ENCODE measurements around the gene UBE2S. TPM values are rescaled to one million over a fixed set of nuclear protein-coding genes. Genes with fewer than 3 reads are reported as not detected.

UBE2S gene
- total RNA-seq, 1 experiment from 2014 or later: 324 TPM

- no peak for DNase-seq (ENCODE audit: low spot score)
Observed at GRCh38 chr19:55362990-55363716, 44.4 kb downstream of the UBE2S start, which contains the start of gene GARIN5B. GARIN5B (minus strand) TSS chr19:55363260; CDS start chr19:55363066, 194 bp downstream.

GRCh38 chr19:55362174-55362989, 45.2 kb downstream of the UBE2S start:
- no peak for DNase-seq (ENCODE audit: low spot score)

DNA sequence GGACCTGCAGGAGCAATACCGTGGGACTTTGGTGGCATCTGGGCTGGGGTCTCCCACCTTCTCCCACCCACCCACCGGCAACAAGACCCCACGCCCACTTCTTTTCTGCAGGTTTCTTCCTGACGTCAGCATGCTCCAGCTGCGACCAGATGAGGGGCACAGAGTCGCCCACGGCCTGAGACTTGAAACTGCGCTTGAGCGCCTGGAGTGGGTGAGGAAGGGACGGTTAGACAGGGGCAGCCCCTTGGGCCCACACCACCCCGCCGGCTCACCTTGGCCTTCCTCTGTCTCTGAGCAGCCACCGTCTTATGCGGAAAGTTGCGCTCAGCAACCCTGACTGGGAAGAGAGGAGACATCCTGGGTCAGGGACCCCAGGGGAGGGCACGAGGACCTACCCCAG, 46.7 kb downstream of the UBE2S start:
- no peak for DNase-seq (ENCODE audit: low spot score)

DNA sequence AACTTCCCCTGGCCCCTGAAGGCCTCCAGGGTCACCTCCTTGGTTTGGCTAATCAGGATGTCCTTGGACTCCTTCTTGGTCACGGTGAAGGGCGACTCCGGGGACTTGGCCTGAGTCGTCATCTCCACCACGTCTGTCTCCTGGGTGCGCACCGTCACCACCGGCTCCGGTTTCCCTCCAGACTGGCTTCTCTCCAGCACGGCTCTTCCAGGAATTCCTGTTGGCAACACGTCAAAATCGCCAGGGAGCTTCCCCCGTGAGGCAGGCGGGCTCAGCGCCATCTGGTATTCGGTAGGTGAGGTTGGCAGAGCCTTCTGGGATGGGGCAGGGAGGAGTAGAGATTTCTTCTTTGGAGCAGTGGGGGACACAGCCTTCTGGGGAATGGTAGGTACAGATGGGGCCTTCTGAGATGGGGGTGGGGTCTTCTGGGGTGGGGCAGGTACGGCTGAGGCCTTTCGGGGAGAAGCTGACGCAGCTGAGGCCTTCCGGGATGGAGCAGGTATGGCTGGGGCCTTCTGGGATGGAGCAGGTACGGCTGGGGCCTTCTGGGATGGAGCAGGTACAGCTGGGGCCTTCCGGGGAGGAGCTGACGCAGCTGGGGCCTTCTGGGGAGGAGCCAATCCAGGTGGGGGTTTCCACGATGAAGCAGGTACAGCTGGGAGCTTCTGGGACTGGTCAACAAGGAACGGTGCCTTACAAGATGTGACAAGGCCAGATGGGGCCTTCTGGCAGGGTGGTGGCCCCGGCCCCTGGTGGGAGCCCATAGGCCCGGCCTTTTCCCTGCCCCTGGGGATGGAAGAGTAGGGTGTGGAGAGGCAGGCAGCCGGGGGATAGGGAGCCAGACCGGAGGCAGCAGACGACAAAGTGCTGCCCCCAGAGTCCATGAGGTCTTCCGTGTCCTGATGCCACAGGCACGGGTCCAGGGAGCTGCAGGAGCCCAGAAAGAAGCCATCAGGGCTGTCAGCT, 48.4 kb downstream of the UBE2S start:
- peak; percentile 66 for DNase-seq (ENCODE audit: low spot score)

DNA sequence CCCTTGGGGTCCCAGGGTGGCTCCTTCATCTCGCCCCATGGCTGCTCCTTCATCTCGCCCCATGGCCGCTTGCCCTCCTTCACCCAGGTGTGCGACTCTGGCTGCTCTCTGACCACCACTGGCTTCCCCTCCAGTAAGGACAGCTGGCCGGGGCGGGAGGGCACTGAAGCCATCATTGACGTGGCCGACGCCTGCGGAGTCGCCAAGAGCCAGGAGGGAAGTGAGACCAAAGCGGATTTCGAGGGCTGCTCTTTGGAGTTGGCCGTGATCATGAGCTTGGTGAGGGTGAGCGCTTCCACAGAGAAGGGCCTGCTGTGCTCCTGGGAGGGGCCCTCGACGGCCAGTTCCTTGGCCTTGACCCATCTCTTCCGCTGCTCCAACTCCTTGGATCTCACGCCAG, 49.1 kb downstream of the UBE2S start:
- no peak for DNase-seq (ENCODE audit: low spot score)

DNA sequence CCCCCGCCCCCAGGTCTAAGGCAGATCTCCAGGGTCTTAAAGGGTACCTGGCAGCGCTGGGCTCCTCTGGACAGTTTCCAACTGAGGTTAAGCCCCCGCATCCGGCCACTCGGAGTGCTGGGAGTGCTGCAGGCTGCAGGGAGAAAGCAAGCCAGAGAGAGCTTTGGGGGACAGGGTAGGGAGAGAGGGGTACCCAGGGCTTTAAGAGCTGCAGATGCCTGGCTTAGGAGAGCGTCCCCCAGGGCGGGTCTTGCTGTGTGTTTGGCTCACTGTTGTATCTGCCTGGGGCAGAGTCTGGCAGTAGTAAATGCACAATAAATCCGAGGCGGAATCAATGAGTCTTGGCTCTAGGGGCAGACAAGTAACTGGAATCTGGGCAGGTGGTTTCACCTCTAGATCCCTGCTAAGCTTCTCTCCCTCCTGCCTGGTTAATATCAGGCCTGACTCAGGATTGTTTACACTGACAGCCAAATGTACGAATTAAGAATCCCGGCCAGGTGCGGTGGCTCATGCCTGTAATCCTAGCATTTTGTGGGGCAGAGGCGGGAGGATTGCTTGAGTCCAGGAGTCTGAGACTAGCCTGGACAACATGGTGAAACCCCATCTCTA, 52.3 kb downstream of the UBE2S start:
- DNase-seq (ENCODE audit: low spot score): no peak

DNA sequence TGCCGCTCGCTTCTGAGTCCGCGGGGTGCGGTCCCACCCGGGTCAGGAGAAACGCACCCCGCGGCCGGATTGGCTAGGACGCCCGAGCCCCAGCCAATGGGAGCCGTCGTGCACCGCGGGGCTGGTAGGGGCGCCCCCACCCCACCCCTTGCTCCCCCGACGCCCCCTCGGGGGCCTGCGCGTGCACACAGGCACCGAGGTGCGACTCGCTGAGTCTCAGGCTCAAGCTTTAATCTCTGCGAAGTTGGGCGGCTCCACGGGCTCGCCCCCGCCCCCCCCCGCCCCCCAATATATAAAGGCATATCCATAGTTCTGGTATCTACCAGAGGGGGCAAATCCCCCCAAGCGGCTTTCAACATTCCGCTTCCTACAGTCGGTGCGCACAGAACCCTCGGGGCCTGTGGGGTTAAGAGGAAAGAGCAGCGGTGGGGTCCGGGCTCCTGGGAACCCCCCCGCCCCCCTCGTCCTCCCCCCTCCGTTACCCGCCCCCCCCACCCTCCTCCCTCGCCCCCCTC, 52.8 kb downstream of the UBE2S start, which contains the start of gene COX6B2:
Gene COX6B2 (minus strand): TSS at position 22 of the 515 bp plus-strand sequence. CDS start 198 bp downstream, outside the sequence.
- DNase-seq (ENCODE audit: low spot score): no peak

- DNase-seq (ENCODE audit: low spot score): no peak
Observed at GRCh38 chr19:55353803-55354697, 53.5 kb downstream of the UBE2S start.

DNA sequence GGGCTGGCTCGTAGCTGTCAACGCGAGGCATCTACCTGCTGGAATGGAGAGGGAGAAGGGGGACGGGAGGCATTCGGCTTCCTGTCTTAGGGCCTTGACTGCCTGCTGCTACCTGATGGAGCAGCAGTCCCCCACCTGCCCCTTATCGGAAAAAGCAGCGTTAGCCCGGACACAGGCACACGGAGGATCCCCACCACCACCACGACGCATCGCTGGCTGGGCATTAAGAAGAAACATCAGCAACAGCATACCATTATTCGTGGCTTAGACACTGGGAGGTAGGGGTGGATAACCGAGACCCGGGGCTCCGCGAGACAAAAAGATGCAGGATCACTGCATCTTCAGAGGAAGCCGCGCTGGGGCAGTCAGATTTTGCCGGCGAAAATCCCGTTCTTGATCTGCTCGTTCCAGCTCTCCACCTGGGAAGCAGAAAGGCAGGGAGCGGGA, 54.2 kb downstream of the UBE2S start:
- DNase-seq (ENCODE audit: low spot score): no peak

DNA sequence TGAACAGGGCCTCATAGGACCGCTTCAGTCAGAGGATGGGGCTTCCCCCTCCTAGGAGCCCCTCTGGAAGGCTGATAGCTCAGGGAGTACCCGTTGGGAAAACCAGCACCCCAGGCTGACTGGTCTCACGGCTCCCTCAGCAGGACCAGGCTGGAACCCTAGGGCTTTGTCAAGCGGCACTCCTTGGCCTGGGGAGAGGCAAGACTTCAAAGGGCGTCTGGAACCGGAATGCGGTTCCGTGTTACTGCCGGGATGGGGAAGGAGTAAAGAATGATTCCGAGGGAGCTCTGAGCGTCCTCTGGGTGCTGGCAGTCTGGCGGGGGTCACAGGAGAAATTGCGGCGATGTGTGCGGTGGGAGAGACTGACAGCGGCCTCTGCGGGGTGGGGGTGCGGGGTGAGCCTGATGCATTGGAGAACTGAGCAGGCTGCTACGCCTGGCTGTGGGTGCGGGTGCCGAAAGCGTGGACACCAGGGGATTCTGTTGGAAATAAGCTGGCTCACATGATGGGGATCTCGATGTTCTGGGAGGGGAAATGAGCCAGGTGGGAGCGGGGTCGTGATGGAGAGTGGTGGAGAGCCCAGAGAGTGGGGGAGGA, 54.9 kb downstream of the UBE2S start:
- no peak for DNase-seq (ENCODE audit: low spot score)

- no peak for DNase-seq (ENCODE audit: low spot score)
Observed at GRCh38 chr19:55352040-55352439, 55.5 kb downstream of the UBE2S start.

- DNase-seq (ENCODE audit: low spot score): no peak
Observed at GRCh38 chr19:55350620-55351315, 56.8 kb downstream of the UBE2S start.

Other genes starting within 250 kb of the UBE2S start
- 7.0 and 10.1 TPM in 2 replicates for gene DNAAF3, start 241.2 kb downstream of the UBE2S start, total RNA-seq (2014; rRNA removed; shearing (Covaris generic))
- 0.62 TPM in 1 of 2 replicates, not detected in the other for gene SYT5, start 227.5 kb downstream of the UBE2S start, total RNA-seq (2014; rRNA removed; shearing (Covaris generic))
- gene PTPRH, start 198.3 kb downstream of the UBE2S start, total RNA-seq (2014; rRNA removed; shearing (Covaris generic)): 3.8 and 5.5 TPM in 2 replicates
- gene TMEM86B, start 179.0 kb downstream of the UBE2S start, total RNA-seq (2014; rRNA removed; shearing (Covaris generic)): 0.81 TPM in 1 of 2 replicates, not detected in the other
- 29.7 and 31.8 TPM in 2 replicates for gene PPP6R1, start 148.8 kb downstream of the UBE2S start, total RNA-seq (2014; rRNA removed; shearing (Covaris generic))
- gene HSPBP1, start 127.7 kb downstream of the UBE2S start, total RNA-seq (2014; rRNA removed; shearing (Covaris generic)): 57.7 and 65.2 TPM in 2 replicates
- 4.6 and 13.1 TPM in 2 replicates for gene BRSK1, start 123.8 kb downstream of the UBE2S start, total RNA-seq (2014; rRNA removed; shearing (Covaris generic))
- gene TMEM150B, start 82.4 kb downstream of the UBE2S start, total RNA-seq (2014; rRNA removed; shearing (Covaris generic)): not detected in 2 replicates
- gene KMT5C, start 67.9 kb downstream of the UBE2S start, total RNA-seq (2014; rRNA removed; shearing (Covaris generic)): 5.4 and 7.9 TPM in 2 replicates
- gene COX6B2, start 53.1 kb downstream of the UBE2S start, total RNA-seq (2014; rRNA removed; shearing (Covaris generic)): 0.95 TPM in 1 of 2 replicates, not detected in the other
- not detected in 2 replicates for gene GARIN5B, start 44.5 kb downstream of the UBE2S start, total RNA-seq (2014; rRNA removed; shearing (Covaris generic))
- gene IL11, start 37.3 kb downstream of the UBE2S start, total RNA-seq (2014; rRNA removed; shearing (Covaris generic)): 1.4 and 1.8 TPM in 2 replicates
- not detected in 2 replicates for gene TMEM190, start 31.0 kb downstream of the UBE2S start, total RNA-seq (2014; rRNA removed; shearing (Covaris generic))
- gene TMEM238, start 23.5 kb downstream of the UBE2S start, total RNA-seq (2014; rRNA removed; shearing (Covaris generic)): not detected in 2 replicates
- 1,100 and 1,282 TPM in 2 replicates for gene RPL28, start 21.9 kb downstream of the UBE2S start, total RNA-seq (2014; rRNA removed; shearing (Covaris generic))
- not detected in 2 replicates for gene SHISA7, start 35.5 kb upstream of the UBE2S start, total RNA-seq (2014; rRNA removed; shearing (Covaris generic))
- 187 and 279 TPM in 2 replicates for gene ISOC2, start 53.9 kb upstream of the UBE2S start, total RNA-seq (2014; rRNA removed; shearing (Covaris generic))
- not detected in 2 replicates for gene C19orf85, start 57.0 kb upstream of the UBE2S start, total RNA-seq (2014; rRNA removed; shearing (Covaris generic))
- 1.4 and 3.9 TPM in 2 replicates for gene ZNF628, start 68.8 kb upstream of the UBE2S start, total RNA-seq (2014; rRNA removed; shearing (Covaris generic))
- gene NAT14, start 77.4 kb upstream of the UBE2S start, total RNA-seq (2014; rRNA removed; shearing (Covaris generic)): 28.0 and 28.9 TPM in 2 replicates
- 0.23 and 0.29 TPM in 2 replicates for gene SSC5D, start 80.6 kb upstream of the UBE2S start, total RNA-seq (2014; rRNA removed; shearing (Covaris generic))
- not detected in 2 replicates for gene SBK2, start 129.3 kb upstream of the UBE2S start, total RNA-seq (2014; rRNA removed; shearing (Covaris generic))
- not detected in 2 replicates for gene SBK3, start 137.8 kb upstream of the UBE2S start, total RNA-seq (2014; rRNA removed; shearing (Covaris generic))
- 2.5 and 4.6 TPM in 2 replicates for gene ZNF579, start 173.1 kb upstream of the UBE2S start, total RNA-seq (2014; rRNA removed; shearing (Covaris generic))
- gene FIZ1, start 191.7 kb upstream of the UBE2S start, total RNA-seq (2014; rRNA removed; shearing (Covaris generic)): 5.1 and 7.8 TPM in 2 replicates
- gene ZNF524, start 192.5 kb upstream of the UBE2S start, total RNA-seq (2014; rRNA removed; shearing (Covaris generic)): 16.7 and 21.9 TPM in 2 replicates
- gene ZNF865, start 197.9 kb upstream of the UBE2S start, total RNA-seq (2014; rRNA removed; shearing (Covaris generic)): 1.0 TPM in 2 replicates
- gene ZNF784, start 216.8 kb upstream of the UBE2S start, total RNA-seq (2014; rRNA removed; shearing (Covaris generic)): 5.2 and 7.2 TPM in 2 replicates
- gene ZNF580, start 233.2 kb upstream of the UBE2S start, total RNA-seq (2014; rRNA removed; shearing (Covaris generic)): 9.6 and 19.2 TPM in 2 replicates
- 28.9 and 29.5 TPM in 2 replicates for gene ZNF581, start 235.9 kb upstream of the UBE2S start, total RNA-seq (2014; rRNA removed; shearing (Covaris generic))
- 0.45 and 2.4 TPM in 2 replicates for gene CCDC106, start 240.4 kb upstream of the UBE2S start, total RNA-seq (2014; rRNA removed; shearing (Covaris generic))
- 95.5 and 121 TPM in 2 replicates for gene U2AF2, start 247.2 kb upstream of the UBE2S start, total RNA-seq (2014; rRNA removed; shearing (Covaris generic))

Measured in H4 (cell line).